Upper lobe of right lung (tissue), 1 donor: ENCODE results near the gene SEMA3E. TPM values are rescaled to one million over a fixed set of nuclear protein-coding genes. Genes with fewer than 3 reads are reported as not detected.

Source experiments
- ATAC-seq: fragments of 200-7000 bp; cut with Tn5 transposase; one replicate; pipeline ENCODE4 v1.9.1; 2020; ENCODE audit warnings: mild to moderate bottlenecking, moderate library complexity
- DNase-seq: peaks from one replicate; pipeline ENCODE4 v3.0.0-alpha.2; 2020
- H3K27ac ChIP-seq: fragments of 200-600 bp; one replicate; pipeline ENCODE4 v1.8.0; 2022
- H3K27me3 ChIP-seq: fragments of 200-600 bp; one replicate; pipeline ENCODE4 v1.8.0; 2022; ENCODE audit warnings: mild to moderate bottlenecking
- H3K36me3 ChIP-seq: fragments of 200-600 bp; one replicate; pipeline ENCODE4 v1.8.0; 2022
- H3K4me1 ChIP-seq: fragments of 200-600 bp; one replicate; pipeline ENCODE4 v1.8.0; 2022
- H3K4me3 ChIP-seq: fragments of 200-600 bp; one replicate; pipeline ENCODE4 v1.8.0; 2022; ENCODE audit warnings: mild to moderate bottlenecking
- H3K9me3 ChIP-seq: fragments of 200-600 bp; one replicate; pipeline ENCODE4 v1.8.0; 2022
- CTCF ChIP-seq: fragments of 200-600 bp; IDR thresholded peaks from one replicate; pipeline ENCODE4 v1.8.0; 2022; ENCODE audit warnings: antibody characterized with exemption
- intact Hi-C: fragments of 100-400 bp; cut with DNase I; formaldehyde crosslinking; loops from one replicate; pipeline ENCODE4 v1.11.0; 2022
- total RNA-seq: library from RNA; stranded (reverse); fragmentation: NEBNext Ultra II Directional; extraction: Animal tissue kit (Norgen Biotek cat#: 25700); gene quantifications from one replicate; pipeline ENCODE4 v1.2.1, GENCODE V29; 2021
- donor health status: DM: no; HTN: yes; CAD: no; lungs with severe emphysema.

SEMA3E gene
- total RNA-seq, 1 donor from 2014 or later, result 11.9 TPM

GRCh38 chr7:83426325-83426724 is 222.6 kb downstream of the SEMA3E start:
- intact Hi-C loops, result no loop called here

GRCh38 chr7:83419013-83419412 is 229.9 kb downstream of the SEMA3E start:
- no peak for TF ChIP-seq CTCF
- H3K9me3 ChIP-seq, result no peaks in the 10 kb centered on the region
- no peaks in the 10 kb centered on the region for H3K36me3 ChIP-seq
- no peak for DNase-seq
- H3K4me3 ChIP-seq, result no peak overlapping the region
- H3K4me1 ChIP-seq, result no peaks in the 10 kb centered on the region
- no peak overlapping the region for H3K27ac ChIP-seq
- no peaks in the 10 kb centered on the region for H3K27me3 ChIP-seq
- intact Hi-C loops, result no loop called here
- ATAC-seq, result no peak

More at GRCh38 chr7:83426325-83426724, 222.6 kb downstream of the SEMA3E start:
- no peak overlapping the region for H3K4me3 ChIP-seq
- DNase-seq (no peak), ATAC-seq (no peak)
- no peak for TF ChIP-seq CTCF
- no peaks in the 10 kb centered on the region for H3K9me3 ChIP-seq
- no peaks in the 10 kb centered on the region for H3K27me3 ChIP-seq
- H3K4me1 ChIP-seq, result no peaks in the 10 kb centered on the region
- H3K36me3 ChIP-seq, result no peaks in the 10 kb centered on the region
- no peak overlapping the region for H3K27ac ChIP-seq

- ATAC-seq (no peak), DNase-seq (no peak)
- Histone ChIP-seq H3K9me3 (no peaks in the 10 kb centered on the region), H3K27me3 (no peaks in the 10 kb centered on the region), H3K27ac (no peak overlapping the region), H3K4me3 (no peak overlapping the region), H3K4me1 (no peaks in the 10 kb centered on the region), H3K36me3 (no peaks in the 10 kb centered on the region)
- intact Hi-C loops, result no loop called here
- TF ChIP-seq CTCF, result no peak
Measured at GRCh38 chr7:83415840-83416239, 233.1 kb downstream of the SEMA3E start.

- ATAC-seq, result no peak
- intact Hi-C loops, result no loop called here
Measured at GRCh38 chr7:83414947-83415346, 234.0 kb downstream of the SEMA3E start.

GRCh38 chr7:83413831-83414230 is 235.1 kb downstream of the SEMA3E start:
- Histone ChIP-seq H3K4me1 (no peaks in the 10 kb centered on the region), H3K27me3 (no peaks in the 10 kb centered on the region), H3K36me3 (no peaks in the 10 kb centered on the region), H3K4me3 (no peak overlapping the region), H3K27ac (no peak overlapping the region), H3K9me3 (no peaks in the 10 kb centered on the region)
- ATAC-seq, result no peak
- TF ChIP-seq CTCF, result no peak
- intact Hi-C loops, result no loop called here
- no peak for DNase-seq

More at GRCh38 chr7:83414947-83415346, 234.0 kb downstream of the SEMA3E start:
- H3K4me1 ChIP-seq, result no peaks in the 10 kb centered on the region
- TF ChIP-seq CTCF, result no peak
- H3K9me3 ChIP-seq, result no peaks in the 10 kb centered on the region
- H3K36me3 ChIP-seq, result no peaks in the 10 kb centered on the region
- H3K4me3 ChIP-seq, result no peak overlapping the region
- H3K27me3 ChIP-seq, result no peaks in the 10 kb centered on the region
- no peak for DNase-seq
- no peak overlapping the region for H3K27ac ChIP-seq

- intact Hi-C loops, result no loop called here
- TF ChIP-seq CTCF, result no peak
- H3K27me3 ChIP-seq, result no peaks in the 10 kb centered on the region
- H3K36me3 ChIP-seq, result no peaks in the 10 kb centered on the region
- no peak for DNase-seq
- H3K27ac ChIP-seq, result no peak overlapping the region
- no peaks in the 10 kb centered on the region for H3K4me1 ChIP-seq
- H3K9me3 ChIP-seq, result no peaks in the 10 kb centered on the region
- no peak for ATAC-seq
- no peak overlapping the region for H3K4me3 ChIP-seq
Measured at GRCh38 chr7:83413424-83413823, 235.5 kb downstream of the SEMA3E start.
